GM19043 (cell line): ENCODE measurements around the gene PLPP4.
A peak's percentile ranks its signal among the peaks of the same experiment; 100 is the strongest.
"Not testable (repeated sequence)": the region's sequence is repeated elsewhere in the genome, so short reads cannot be mapped to it uniquely, and the experiment has no call there.

Experiments used
- ATAC-seq: cut with Tn5 transposase; IDR thresholded peaks from one replicate; pipeline ENCODE4 v1.9.1; 2021; ENCODE audit warnings: low read depth; ENCODE audit not compliant: unreplicated experiment

PLPP4 gene

GRCh38 chr10:120483651-120484301 is 26.7 kb downstream of the PLPP4 start:
- ATAC-seq = no peak

- ATAC-seq = no peak
Observed at GRCh38 chr10:120485946-120486345, 28.9 kb downstream of the PLPP4 start.

GRCh38 chr10:120486671-120487205 is 29.7 kb downstream of the PLPP4 start:
- ATAC-seq = no peak

- no peak for ATAC-seq
Observed at GRCh38 chr10:120490288-120490687, 33.3 kb downstream of the PLPP4 start.

GRCh38 chr10:120492346-120492745 is 35.3 kb downstream of the PLPP4 start:
- no peak for ATAC-seq

- ATAC-seq = peak; percentile 85
Observed at GRCh38 chr10:120493411-120494312, 36.6 kb downstream of the PLPP4 start.

- no peak for ATAC-seq
Observed at GRCh38 chr10:120494313-120494710, 37.3 kb downstream of the PLPP4 start.

GRCh38 chr10:120495226-120496009 is 38.4 kb downstream of the PLPP4 start:
- no peak for ATAC-seq

GRCh38 chr10:120499883-120500282 is 42.9 kb downstream of the PLPP4 start:
- no peak for ATAC-seq

- ATAC-seq = no peak
Observed at GRCh38 chr10:120503689-120504088, 46.7 kb downstream of the PLPP4 start.

- ATAC-seq = not testable (repeated sequence)
Observed at GRCh38 chr10:120504227-120504626, 47.2 kb downstream of the PLPP4 start.

- no peak for ATAC-seq
Observed at GRCh38 chr10:120505056-120505455, 48.0 kb downstream of the PLPP4 start.

GRCh38 chr10:120505866-120506265 is 48.8 kb downstream of the PLPP4 start:
- no peak for ATAC-seq

GRCh38 chr10:120506674-120507073 is 49.6 kb downstream of the PLPP4 start:
- no peak for ATAC-seq

GRCh38 chr10:120507175-120507574 is 50.1 kb downstream of the PLPP4 start:
- no peak for ATAC-seq

- no peak for ATAC-seq
Observed at GRCh38 chr10:120507651-120508050, 50.6 kb downstream of the PLPP4 start.

GRCh38 chr10:120508393-120508792 is 51.4 kb downstream of the PLPP4 start:
- no peak for ATAC-seq

- no peak for ATAC-seq
Observed at GRCh38 chr10:120508966-120509365, 51.9 kb downstream of the PLPP4 start.

GRCh38 chr10:120511165-120511564 is 54.1 kb downstream of the PLPP4 start:
- ATAC-seq = no peak

GRCh38 chr10:120513307-120513796 is 56.3 kb downstream of the PLPP4 start:
- no peak for ATAC-seq
